22Rv1 (cell line): ENCODE results near the gene ZNF629.

Experiments used
- H3K27ac ChIP-seq: fragments of 450-650 bp; 2 replicates; pipeline ENCODE4 v1.5.1; 2017
- ZFX ChIP-seq: fragments of 450-650 bp; IDR thresholded peaks from 2 replicates; pipeline ENCODE4 v1.6.1; 2017; ENCODE audit warnings: antibody characterized with exemption, borderline replicate concordance
- TF ChIP-seq, protein P1 (sequence below): fragments of 450-650 bp; IDR thresholded peaks from 2 replicates; pipeline ENCODE4 v1.5.1; 2017; ENCODE audit warnings: mild to moderate bottlenecking

ZNF629 gene

DNA sequence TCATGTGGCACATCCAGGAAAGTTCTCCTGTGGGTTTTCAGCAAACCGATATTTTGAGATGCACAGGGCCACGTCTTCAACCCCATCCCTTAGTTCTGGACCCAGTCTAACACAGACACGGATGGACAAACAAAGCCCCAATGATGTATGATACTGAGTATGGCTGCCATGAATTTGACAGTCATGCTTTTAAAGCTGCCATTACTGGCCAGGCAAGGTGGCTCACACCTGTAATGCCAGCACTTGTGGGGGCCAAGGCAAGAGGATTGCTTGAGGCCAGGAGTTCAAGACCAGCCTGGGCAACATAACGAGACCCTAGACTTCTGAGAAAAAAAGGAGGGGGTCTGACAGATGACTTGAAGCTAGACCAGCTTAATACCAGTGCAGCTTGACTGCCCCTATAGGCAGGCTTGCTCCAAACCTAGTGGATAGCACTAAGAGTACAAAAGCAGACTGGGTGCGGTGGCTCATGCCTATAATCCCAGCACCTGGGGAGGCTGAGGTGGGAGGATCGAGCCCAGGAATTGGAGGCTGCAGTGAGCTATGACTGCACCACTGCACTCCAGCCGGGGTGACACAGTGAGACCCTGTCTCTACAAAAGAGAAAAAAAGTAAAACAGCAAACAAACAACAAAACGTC, 10.8 kb upstream of the ZNF629 start:
- H3K27ac ChIP-seq, result no peak overlapping the region
- TF ChIP-seq, protein P1, sequence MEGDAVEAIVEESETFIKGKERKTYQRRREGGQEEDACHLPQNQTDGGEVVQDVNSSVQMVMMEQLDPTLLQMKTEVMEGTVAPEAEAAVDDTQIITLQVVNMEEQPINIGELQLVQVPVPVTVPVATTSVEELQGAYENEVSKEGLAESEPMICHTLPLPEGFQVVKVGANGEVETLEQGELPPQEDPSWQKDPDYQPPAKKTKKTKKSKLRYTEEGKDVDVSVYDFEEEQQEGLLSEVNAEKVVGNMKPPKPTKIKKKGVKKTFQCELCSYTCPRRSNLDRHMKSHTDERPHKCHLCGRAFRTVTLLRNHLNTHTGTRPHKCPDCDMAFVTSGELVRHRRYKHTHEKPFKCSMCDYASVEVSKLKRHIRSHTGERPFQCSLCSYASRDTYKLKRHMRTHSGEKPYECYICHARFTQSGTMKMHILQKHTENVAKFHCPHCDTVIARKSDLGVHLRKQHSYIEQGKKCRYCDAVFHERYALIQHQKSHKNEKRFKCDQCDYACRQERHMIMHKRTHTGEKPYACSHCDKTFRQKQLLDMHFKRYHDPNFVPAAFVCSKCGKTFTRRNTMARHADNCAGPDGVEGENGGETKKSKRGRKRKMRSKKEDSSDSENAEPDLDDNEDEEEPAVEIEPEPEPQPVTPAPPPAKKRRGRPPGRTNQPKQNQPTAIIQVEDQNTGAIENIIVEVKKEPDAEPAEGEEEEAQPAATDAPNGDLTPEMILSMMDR, result peak; percentile 25
- no peak for TF ChIP-seq ZFX

DNA sequence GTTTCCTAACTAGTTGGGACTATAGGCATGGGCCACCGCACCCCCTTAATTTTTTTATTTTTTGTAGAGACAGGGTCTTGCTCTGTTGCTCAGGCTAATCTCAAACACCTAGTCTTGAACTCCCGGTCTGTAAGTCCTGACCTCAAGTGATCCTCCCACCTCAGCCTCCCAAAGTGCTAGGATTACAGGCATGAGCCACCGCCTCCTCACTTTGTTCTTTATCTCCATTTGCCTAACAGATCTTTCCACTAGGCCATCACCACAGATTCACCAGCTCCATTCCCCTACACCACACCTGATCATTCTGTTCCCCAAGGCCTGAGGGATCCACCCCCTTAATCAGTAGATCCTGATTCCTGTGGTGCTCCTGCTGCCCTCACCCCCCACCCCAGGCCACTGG, 7.6 kb upstream of the ZNF629 start:
- no peak overlapping the region for H3K27ac ChIP-seq
- TF ChIP-seq, protein P1, result no peak
- no peak for TF ChIP-seq ZFX

DNA sequence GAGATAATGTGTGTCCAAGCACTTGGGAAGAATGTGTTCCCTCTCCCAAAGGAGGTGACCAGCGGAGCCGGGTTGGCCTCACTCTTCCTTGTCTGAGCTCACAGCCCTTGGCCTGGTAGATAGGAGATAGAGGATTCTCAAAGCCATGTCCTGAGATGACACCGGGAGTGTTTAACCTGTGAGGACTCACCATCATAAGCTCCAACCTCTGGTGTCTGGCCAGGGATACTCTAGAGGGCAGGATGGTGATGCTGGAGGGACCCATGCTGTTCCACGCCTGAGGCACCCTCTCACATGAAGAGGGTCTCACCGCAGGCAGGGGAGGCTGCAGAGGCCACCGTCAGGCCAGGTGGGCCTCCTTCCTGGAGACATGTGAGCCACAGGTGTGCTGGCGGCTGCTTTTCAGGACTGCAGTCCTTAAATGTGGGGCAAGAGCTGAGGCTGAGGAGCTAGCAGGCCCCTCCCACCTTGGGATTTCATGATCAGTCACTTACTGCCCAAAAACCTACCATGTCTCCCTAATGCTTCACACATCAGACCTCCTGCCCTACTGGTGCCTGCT, 6.6 kb upstream of the ZNF629 start:
- H3K27ac ChIP-seq, result no peak overlapping the region
- no peak for TF ChIP-seq ZFX
- TF ChIP-seq, protein P1, result no peak

DNA sequence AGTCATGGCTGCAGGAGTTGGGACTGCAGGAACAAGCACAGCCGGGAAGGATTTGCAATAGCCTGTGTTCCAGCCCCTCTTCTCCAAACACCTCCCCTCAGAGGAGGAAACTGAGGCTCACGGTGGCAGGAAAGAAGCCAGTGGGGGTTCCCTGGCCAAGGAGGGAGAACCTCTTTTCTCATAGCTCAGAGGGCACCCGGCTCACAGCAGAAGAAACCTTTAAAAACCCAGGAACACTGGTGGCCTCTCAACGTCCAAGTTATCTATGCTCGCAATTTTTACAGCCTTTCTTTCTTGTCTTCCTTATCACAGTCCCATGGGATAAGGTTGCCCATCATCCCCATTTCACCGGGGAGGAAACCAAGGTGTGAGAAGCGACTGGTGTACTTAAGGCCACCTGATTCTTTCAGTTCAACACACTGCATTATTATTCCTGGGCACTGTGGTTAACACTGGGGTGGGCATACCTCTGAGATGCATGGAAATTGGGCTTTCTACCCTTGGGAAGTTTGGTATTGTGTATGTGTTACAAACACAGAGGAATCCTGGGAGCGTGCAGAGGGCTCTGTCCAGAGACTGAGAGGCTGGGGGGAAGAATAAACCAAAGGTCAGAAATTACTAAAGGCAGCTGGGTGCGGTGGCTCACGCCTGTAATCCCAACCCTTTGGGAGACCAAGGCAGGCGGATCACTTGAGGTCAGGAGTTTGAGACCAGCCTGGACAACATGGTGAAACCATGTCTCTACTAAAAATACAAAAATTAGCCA, 791 bp upstream of the ZNF629 start:
- H3K27ac ChIP-seq, result no peak overlapping the region
- TF ChIP-seq ZFX, result no peak
- TF ChIP-seq, protein P1, result no peak

DNA sequence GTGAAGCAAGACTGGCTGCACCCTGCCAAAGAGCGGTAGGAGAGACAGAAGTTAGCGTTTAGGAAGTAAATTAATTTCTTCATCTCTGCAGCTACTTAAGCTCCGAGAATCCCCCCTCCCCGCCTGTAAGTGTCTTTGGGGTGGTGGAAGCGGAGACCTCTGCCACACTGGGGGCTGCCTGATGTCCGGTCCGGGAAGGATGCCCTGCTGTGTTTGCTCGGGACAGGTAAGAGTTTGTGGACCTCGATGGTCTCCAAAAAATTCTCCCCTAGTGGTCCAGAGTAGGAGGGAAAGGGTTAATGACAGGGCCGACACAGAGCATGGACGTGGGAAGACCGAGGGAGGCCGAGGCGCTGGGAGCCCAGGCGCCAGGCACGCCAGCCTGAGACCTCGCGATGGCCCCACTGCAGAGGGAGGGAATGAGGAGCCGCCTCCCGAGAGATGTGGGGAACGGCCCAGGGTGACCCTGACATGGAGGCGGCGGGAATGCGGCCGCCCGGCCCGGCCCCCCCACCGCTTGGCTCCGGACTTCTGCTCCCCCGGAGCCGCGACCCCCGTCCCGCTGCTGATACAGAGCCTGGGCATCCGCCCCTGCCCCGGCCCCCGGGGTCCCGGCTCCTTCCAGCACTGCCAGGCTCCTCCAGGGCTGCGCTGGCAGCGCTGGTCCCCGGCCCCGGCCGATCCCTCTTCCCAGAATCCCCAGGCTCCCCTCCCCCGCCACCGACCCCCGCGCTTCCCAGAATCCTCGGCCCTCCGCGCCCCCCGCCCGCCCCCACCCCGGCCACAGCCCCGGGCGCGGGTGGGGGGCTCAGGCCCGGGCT, 680 bp downstream of the ZNF629 start:
- no peak for TF ChIP-seq ZFX
- TF ChIP-seq, protein P1, result no peak
- peak overlapping the region; percentile 50 for H3K27ac ChIP-seq

DNA sequence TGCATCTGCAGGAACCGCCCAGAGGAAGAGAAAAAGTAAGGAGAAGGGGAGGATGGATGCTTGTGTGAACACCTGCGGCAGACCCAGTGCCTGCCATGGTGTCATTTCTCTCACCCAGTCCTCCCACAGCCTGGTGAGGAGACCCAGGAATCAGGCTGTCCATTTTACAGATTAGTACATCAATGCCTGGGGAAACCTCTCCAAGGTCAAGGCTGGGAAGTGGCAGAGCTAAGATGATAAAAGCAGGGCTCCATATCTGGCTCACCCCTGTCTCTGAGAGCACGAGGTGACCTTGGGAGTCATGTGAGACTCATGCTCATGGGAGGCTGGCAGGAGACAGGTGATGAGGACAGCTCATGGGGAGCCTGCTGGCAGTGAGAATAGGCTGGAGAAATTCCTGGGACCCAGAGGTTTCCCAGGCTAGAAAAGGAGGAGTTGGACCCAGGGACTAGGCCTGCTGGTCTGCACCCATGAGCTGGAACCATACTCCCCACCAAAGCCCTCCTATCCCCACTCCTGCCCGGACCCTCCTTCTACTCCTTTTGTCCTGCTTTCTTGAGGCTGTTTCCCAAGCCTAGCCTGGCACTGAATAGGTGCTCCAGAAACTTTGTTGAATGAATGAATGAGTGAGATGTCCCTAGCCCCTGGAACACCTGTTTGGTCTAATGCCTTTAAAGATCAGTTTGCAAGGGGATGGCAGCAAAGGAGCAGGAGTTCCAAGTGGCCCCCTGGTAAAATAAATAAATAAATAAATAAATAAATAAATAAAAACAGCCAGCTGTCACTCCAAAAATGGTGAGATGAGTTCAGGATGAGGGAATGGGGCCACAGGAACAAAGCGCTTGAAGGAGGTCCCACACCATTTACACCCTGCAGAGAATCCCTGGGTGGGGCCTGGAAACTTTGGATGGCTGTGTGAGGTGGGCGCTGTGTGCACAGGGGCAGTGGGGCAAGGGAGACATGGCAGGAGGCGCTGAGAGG, 1.6 kb downstream of the ZNF629 start:
- no peak overlapping the region for H3K27ac ChIP-seq
- TF ChIP-seq ZFX, result no peak
- TF ChIP-seq, protein P1, result no peak
